Chondrocyte (in vitro differentiated cells): ENCODE data around the gene MRPL58. TPM values are rescaled to one million over a fixed set of nuclear protein-coding genes. Genes with fewer than 3 reads are reported as not detected.

Source experiments
- DNase-seq: peaks from one replicate; pipeline ENCODE4 v3.0.0; 2021; ENCODE audit warnings: mixed read lengths, low spot score
- H3K27ac Mint-ChIP-seq: one replicate; pipeline ENCODE4 v1.8.0; 2021; ENCODE audit warnings: mild to moderate bottlenecking, moderate library complexity, mixed read lengths; ENCODE audit not compliant: unreplicated experiment
- H3K27me3 Mint-ChIP-seq: 2 replicates; pipeline ENCODE4 v1.8.0; 2021; ENCODE audit warnings: low read depth, mixed read lengths
- H3K36me3 Mint-ChIP-seq: 2 replicates; pipeline ENCODE4 v1.8.0; 2021; ENCODE audit warnings: low read depth, mixed read lengths
- H3K4me1 Mint-ChIP-seq: 2 replicates; pipeline ENCODE4 v1.8.0; 2021; ENCODE audit warnings: low read depth, mild to moderate bottlenecking, mixed read lengths
- H3K4me3 Mint-ChIP-seq: one replicate; pipeline ENCODE4 v1.8.0; 2021; ENCODE audit warnings: mild to moderate bottlenecking, moderate library complexity, mixed read lengths; ENCODE audit not compliant: unreplicated experiment
- H3K9me3 Mint-ChIP-seq: 2 replicates; pipeline ENCODE4 v1.8.0; 2021; ENCODE audit warnings: low read depth, mixed read lengths
- CTCF ChIP-seq: fragments of 200-600 bp; sonication (generic); IDR thresholded peaks from 2 replicates; pipeline ENCODE4 v1.5.0; 2021; ENCODE audit warnings: antibody characterized with exemption, mild to moderate bottlenecking, moderate library complexity
- total RNA-seq: library from RNA; stranded (reverse); gene quantifications from 3 replicates; pipeline ENCODE4 v1.2.1, GENCODE V29; 2021

Gene MRPL58
- total RNA-seq, 1 donor from 2014 or later: 18.9 TPM

- DNase-seq: no peak
- no peaks in the 10 kb centered on the region for H3K27me3 Mint-ChIP-seq
- no peak for TF ChIP-seq CTCF
- peaks cover 13% of the 10 kb centered on the region for H3K9me3 Mint-ChIP-seq
- H3K4me1 Mint-ChIP-seq: peaks cover 30% of the 10 kb centered on the region
- peaks cover 5% of the 10 kb centered on the region for H3K36me3 Mint-ChIP-seq
- H3K27ac Mint-ChIP-seq: peak overlapping the region; percentile 99
- H3K4me3 Mint-ChIP-seq: peak overlapping the region; percentile 96
Observed at GRCh38 chr17:75032720-75033280, 20.3 kb downstream of the MRPL58 start.

GRCh38 chr17:75033346-75034235 lies 21.1 kb downstream of the MRPL58 start:
- DNase-seq: peak; percentile 96
- H3K9me3 Mint-ChIP-seq: peaks cover 13% of the 10 kb centered on the region
- no peak for TF ChIP-seq CTCF
- peaks cover 30% of the 10 kb centered on the region for H3K4me1 Mint-ChIP-seq
- peak overlapping the region; percentile 96 for H3K4me3 Mint-ChIP-seq
- H3K27me3 Mint-ChIP-seq: no peaks in the 10 kb centered on the region
- peaks cover 8% of the 10 kb centered on the region for H3K36me3 Mint-ChIP-seq
- peak overlapping the region; percentile 99 for H3K27ac Mint-ChIP-seq

GRCh38 chr17:75034236-75034908 lies 21.9 kb downstream of the MRPL58 start:
- Mint-ChIP-seq H3K27me3 (no peaks in the 10 kb centered on the region), H3K4me3 (peak overlapping the region; percentile 96), H3K36me3 (peaks cover 11% of the 10 kb centered on the region), H3K9me3 (peaks cover 13% of the 10 kb centered on the region), H3K27ac (peak overlapping the region; percentile 99), H3K4me1 (peaks cover 30% of the 10 kb centered on the region)
- peak; percentile 67 for TF ChIP-seq CTCF
- no peak for DNase-seq

- no peaks in the 10 kb centered on the region for H3K9me3 Mint-ChIP-seq
- H3K27ac Mint-ChIP-seq: peak overlapping the region; percentile 65
- DNase-seq: no peak
- H3K4me1 Mint-ChIP-seq: peaks cover 30% of the 10 kb centered on the region
- no peak overlapping the region for H3K4me3 Mint-ChIP-seq
- TF ChIP-seq CTCF: no peak
- peaks cover 10% of the 10 kb centered on the region for H3K36me3 Mint-ChIP-seq
- H3K27me3 Mint-ChIP-seq: no peaks in the 10 kb centered on the region
Observed at GRCh38 chr17:75036643-75037268, 24.3 kb downstream of the MRPL58 start.

- no peak for TF ChIP-seq CTCF
- Mint-ChIP-seq H3K27ac (no peak overlapping the region), H3K9me3 (no peaks in the 10 kb centered on the region), H3K36me3 (peaks cover 12% of the 10 kb centered on the region), H3K4me1 (peaks cover 10% of the 10 kb centered on the region), H3K4me3 (no peak overlapping the region), H3K27me3 (no peaks in the 10 kb centered on the region)
- no peak for DNase-seq
Observed at GRCh38 chr17:75039238-75039637, 26.8 kb downstream of the MRPL58 start.
